Heart left ventricle (tissue), 16 donors: Measurements from ENCODE around the gene SBNO1. TPM values are rescaled to one million over a fixed set of nuclear protein-coding genes. Genes with fewer than 3 reads are reported as not detected.
A peak's percentile ranks its signal among the peaks of the same experiment; 100 is the strongest.
"Not testable (repeated sequence)": the region's sequence is repeated elsewhere in the genome, so short reads cannot be mapped to it uniquely, and the experiment has no call there.

Experiments used
- ATAC-seq, 4 donors: fragments of 200-7000 bp; cut with Tn5 transposase; one replicate each; pipeline ENCODE4 v1.9.1; 2020 to 2022; ENCODE audit warnings: moderate library complexity in 4 of 4, mild to moderate bottlenecking in 3 of 4, moderate number of reproducible peaks in 1 of 4
- DNase-seq, 5 donors: peaks; one replicate each; pipeline ENCODE4 v3.0.0-alpha.2; 2020
- H3K27ac ChIP-seq, 12 donors: fragments of 200-600 bp; sonication (generic) in 4 of 12; one replicate each; pipeline versions ENCODE4 v1.5.0 to v1.8.0; 2016 to 2022; ENCODE audit warnings: mild to moderate bottlenecking in 2 of 12
- H3K27me3 ChIP-seq, 9 donors: fragments of 200-600 bp; sonication (generic) in 2 of 9; one replicate each; pipeline versions ENCODE4 v1.5.1 to v1.8.0; 2016 to 2022; ENCODE audit warnings: mild to moderate bottlenecking in 3 of 9
- H3K36me3 ChIP-seq, 9 donors: fragments of 200-600 bp; sonication (generic) in 2 of 9; one replicate each; pipeline versions ENCODE4 v1.5.0 to v1.8.0; 2018 to 2022; ENCODE audit warnings: mild to moderate bottlenecking in 2 of 9
- H3K4me1 ChIP-seq, 12 donors: fragments of 200-600 bp; sonication (generic) in 4 of 12; one replicate each; pipeline versions ENCODE4 v1.5.0 to v1.8.0; 2016 to 2022; ENCODE audit warnings: mild to moderate bottlenecking in 3 of 12
- H3K4me3 ChIP-seq, 12 donors: fragments of 200-600 bp; sonication (generic) in 4 of 12; one replicate each; pipeline versions ENCODE4 v1.5.0 to v1.8.0; 2017 to 2022; ENCODE audit warnings: mild to moderate bottlenecking in 9 of 12, moderate library complexity in 4 of 12
- H3K9me3 ChIP-seq, 12 donors: fragments of 200-600 bp; sonication (generic) in 4 of 12; one replicate each; pipeline versions ENCODE4 v1.5.0 to v1.8.0; 2016 to 2022; ENCODE audit warnings: mild to moderate bottlenecking in 1 of 12
- POLR2A ChIP-seq, 2 donors: fragments of 450-650 bp; IDR thresholded peaks; one replicate each; pipeline ENCODE4 v1.6.1; 2017; ENCODE audit warnings: antibody characterized with exemption in 2 of 2, mild to moderate bottlenecking in 2 of 2, moderate library complexity in 2 of 2
- whole genome bisulfite sequencing, 4 donors: extraction: QIAGEN DNeasy Blood & Tissue Kit in 2 of 4; methylation state at CpG; one replicate each; pipeline versions ENCODE4 v1.1.5 to v1.1.7; 2013 to 2018; 5-methylcytosine and 5-hydroxymethylcytosine counted together
- intact Hi-C, 10 donors: fragments of 100-400 bp; cut with DNase I; formaldehyde crosslinking; loops; one replicate each; pipeline versions ENCODE4 v1.11.1 to v1.14.2; 2022
- polyA plus RNA-seq, 2 donors: library from polyadenylated mRNA; stranded (reverse); fragments of 200-250 nt; gene quantifications; one replicate each; pipeline ENCODE4 v1.2.3, GENCODE V29; 2013
- total RNA-seq, 9 donors: library from RNA; depleted of rRNA in 2 of 9; stranded (reverse); fragments of >200 nt in 2 of 9; fragmentation: NEBNext Ultra II Directional in 3 of 9; extraction: Animal tissue kit (Norgen Biotek cat#: 25700) in 3 of 9; gene quantifications; one replicate each; pipeline versions ENCODE4 v1.1.0 to v1.2.4, GENCODE V29; 2016 to 2023
- TF ChIP-seq, protein P1 (sequence below), 12 donors: fragments of 200-600 bp; sonication (generic) in 4 of 12; IDR thresholded peaks; one replicate each; pipeline versions ENCODE4 v1.5.0 to v1.8.0; 2018 to 2022; ENCODE audit warnings: antibody characterized with exemption in 12 of 12, mild to moderate bottlenecking in 5 of 12
- donor health status: ischemic (EF 13 %, LVEDD 7.1; RV severe dilation, severe dysfunction).
- donor health status: healthy with polysubstance abuse.
- donor health status: DM: no; HTN: yes; CAD: no.
- donor health status: DM: no; HTN: no; CAD: no.
- donor health status: ischemic (EF 25% LVEDD 6.9; RV normal size, moderate dysfunction).
- donor health status: ischemic (EF 25% LVEDD 5.7; RV mildly dilated, moderate dysfunction).
- donor health status: healthy.
- donor health status: DM: yes; HTN: yes; CAD: no.
- donor health status: ischemic (EF 35%, LVEDD 5.7; RV mildly dilated, moderate dysfunction).
- donor health status: nonischemic (EF 11% LVEDD 7.7; RV severe dilation, severe dysfunction).
- donor health status: DM: yes; HTN: yes; CAD: no.
- donor health status: PGD.
- donor health status: ischemic (EF 29% LVEDD 5.4; RV normal size, mild dysfunction).
- donor health status: nonischemic (EF 23%, LVEDD 6.1; RV moderate dilation, normal function).

Gene SBNO1
- total and polyA plus RNA-seq, 11 donors, result 6.3 to 33.8 (median 25.4) TPM

GRCh38 chr12:123251403-123252076 lies 113.1 kb downstream of the SBNO1 start:
- DNase-seq (peak in 1 of 5 donors; percentile 24), ATAC-seq (no peak)
- peaks cover 0 to 43% (median 8%) of the 10 kb centered on the region in 12 donors for H3K4me1 ChIP-seq
- intact Hi-C loops, result no loop called here
- H3K36me3 ChIP-seq, result peaks cover 0 to 52% (median 31%) of the 10 kb centered on the region in 9 donors
- no peaks in the 10 kb centered on the region for H3K27me3 ChIP-seq
- 87 to 93% (median 92%) methylated on average over 8 of the region's 8 CpGs for WGBS, 4 donors
- H3K9me3 ChIP-seq, result peaks cover 0 to 8% (median 0%) of the 10 kb centered on the region in 12 donors
- H3K4me3 ChIP-seq, result no peak overlapping the region
- no peak overlapping the region for H3K27ac ChIP-seq
- TF ChIP-seq, protein P1, sequence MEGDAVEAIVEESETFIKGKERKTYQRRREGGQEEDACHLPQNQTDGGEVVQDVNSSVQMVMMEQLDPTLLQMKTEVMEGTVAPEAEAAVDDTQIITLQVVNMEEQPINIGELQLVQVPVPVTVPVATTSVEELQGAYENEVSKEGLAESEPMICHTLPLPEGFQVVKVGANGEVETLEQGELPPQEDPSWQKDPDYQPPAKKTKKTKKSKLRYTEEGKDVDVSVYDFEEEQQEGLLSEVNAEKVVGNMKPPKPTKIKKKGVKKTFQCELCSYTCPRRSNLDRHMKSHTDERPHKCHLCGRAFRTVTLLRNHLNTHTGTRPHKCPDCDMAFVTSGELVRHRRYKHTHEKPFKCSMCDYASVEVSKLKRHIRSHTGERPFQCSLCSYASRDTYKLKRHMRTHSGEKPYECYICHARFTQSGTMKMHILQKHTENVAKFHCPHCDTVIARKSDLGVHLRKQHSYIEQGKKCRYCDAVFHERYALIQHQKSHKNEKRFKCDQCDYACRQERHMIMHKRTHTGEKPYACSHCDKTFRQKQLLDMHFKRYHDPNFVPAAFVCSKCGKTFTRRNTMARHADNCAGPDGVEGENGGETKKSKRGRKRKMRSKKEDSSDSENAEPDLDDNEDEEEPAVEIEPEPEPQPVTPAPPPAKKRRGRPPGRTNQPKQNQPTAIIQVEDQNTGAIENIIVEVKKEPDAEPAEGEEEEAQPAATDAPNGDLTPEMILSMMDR (IDR thresholded peaks at IDR 0.05), result no peak
- no peak for TF ChIP-seq POLR2A (IDR thresholded peaks at IDR 0.05)

- Histone ChIP-seq H3K27ac (no peak overlapping the region), H3K4me3 (no peak overlapping the region), H3K36me3 (peaks cover 0 to 44% (median 23%) of the 10 kb centered on the region in 9 donors), H3K9me3 (peaks cover 0 to 8% (median 0%) of the 10 kb centered on the region in 12 donors), H3K27me3 (no peaks in the 10 kb centered on the region), H3K4me1 (peaks cover 0 to 43% (median 8%) of the 10 kb centered on the region in 12 donors)
- WGBS, 4 donors, result 84 to 92% (median 85%) methylated on average over 13 of the region's 13 CpGs
- TF ChIP-seq, protein P1 (IDR thresholded peaks at IDR 0.05), result no peak
- no peak for TF ChIP-seq POLR2A (IDR thresholded peaks at IDR 0.05)
- ATAC-seq, result no peak
- intact Hi-C loops, result no loop called here
- DNase-seq, result peak in 1 of 5 donors; percentile 37
These were observed 113.9 kb downstream of the SBNO1 start for GRCh38 chr12:123250471-123251383.

DNA sequence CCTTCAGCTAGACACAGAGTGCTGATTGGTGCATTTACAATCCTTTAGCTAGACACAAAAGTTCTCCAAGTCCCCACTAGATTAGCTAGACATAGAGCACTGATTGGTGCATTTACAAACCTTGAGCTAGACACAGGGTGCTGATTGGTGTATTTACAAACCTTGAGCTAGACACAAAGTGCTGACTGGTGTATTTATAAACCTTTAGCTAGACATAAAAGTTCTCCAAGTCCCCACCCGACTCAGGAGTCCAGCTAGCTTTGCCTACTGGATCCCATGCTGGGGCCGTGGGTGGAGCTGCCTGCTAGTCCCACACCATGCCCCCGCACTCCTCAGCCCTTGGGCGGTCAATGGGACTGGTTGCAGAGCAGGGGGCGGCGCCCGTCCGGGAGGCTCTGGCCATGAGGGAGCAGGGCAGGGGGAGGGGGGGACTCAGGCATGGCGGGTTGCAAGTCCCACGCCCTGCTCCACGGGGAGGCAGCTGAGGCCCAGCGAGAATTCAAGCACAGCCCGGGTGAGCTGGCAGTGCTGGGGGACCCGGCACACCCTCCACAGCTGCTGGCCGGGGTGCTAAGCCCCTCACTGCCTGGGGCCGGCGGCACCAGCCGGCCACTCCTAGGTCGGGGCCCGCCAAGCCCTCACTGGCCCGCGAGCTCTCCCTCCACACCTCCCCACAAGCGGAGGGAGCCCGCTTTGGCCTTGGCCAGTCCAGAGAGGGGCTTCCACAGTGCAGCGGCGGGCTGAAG lies 115.5 kb downstream of the SBNO1 start:
- H3K4me3 ChIP-seq, H3K27ac ChIP-seq, H3K27me3 ChIP-seq, intact Hi-C loops, H3K9me3 ChIP-seq: not testable (repeated sequence)
- ATAC-seq, result peak in 2 of 4 donors; percentile 19 to 52
- DNase-seq, result peak in 1 of 5 donors; percentile 46
- Histone ChIP-seq H3K4me1 (peaks cover 0 to 35% (median 8%) of the 10 kb centered on the region in 12 donors), H3K36me3 (peaks cover 0 to 28% (median 8%) of the 10 kb centered on the region in 9 donors)
- WGBS, 4 donors, result 79 to 97% (median 94%) methylated on average over 6 to 26 of the region's 26 CpGs

GRCh38 chr12:123248129-123248528 lies 116.5 kb downstream of the SBNO1 start:
- H3K9me3 ChIP-seq, DNase-seq, H3K27me3 ChIP-seq, intact Hi-C loops, ATAC-seq, H3K4me3 ChIP-seq, H3K27ac ChIP-seq: not testable (repeated sequence)
- Histone ChIP-seq H3K36me3 (peaks cover 0 to 20% (median 0%) of the 10 kb centered on the region in 9 donors), H3K4me1 (peaks cover 0 to 30% (median 7%) of the 10 kb centered on the region in 12 donors)
- WGBS, 4 donors, result 92 to 99% (median 96%) methylated on average over 2 of the region's 2 CpGs
